GM19463 (cell line): ENCODE results near the gene UBASH3A.

Experiments
- ATAC-seq: cut with Tn5 transposase; IDR thresholded peaks from one replicate; pipeline ENCODE4 v1.9.1; 2021; ENCODE audit warnings: mild to moderate bottlenecking, moderate library complexity; ENCODE audit not compliant: unreplicated experiment

Gene UBASH3A

GRCh38 chr21:42429021-42429420 is 25.3 kb downstream of the UBASH3A start:
- no peak for ATAC-seq

- no peak for ATAC-seq
These were observed 26.2 kb downstream of the UBASH3A start for GRCh38 chr21:42429856-42430255.

GRCh38 chr21:42430521-42430920 is 26.8 kb downstream of the UBASH3A start:
- no peak for ATAC-seq

- no peak for ATAC-seq
These were observed 27.5 kb downstream of the UBASH3A start for GRCh38 chr21:42431196-42431595.

- ATAC-seq = no peak
These were observed 29.0 kb downstream of the UBASH3A start for GRCh38 chr21:42432695-42433094.

GRCh38 chr21:42433946-42434551 is 30.3 kb downstream of the UBASH3A start:
- no peak for ATAC-seq

GRCh38 chr21:42434884-42435283 is 31.2 kb downstream of the UBASH3A start:
- ATAC-seq = no peak

GRCh38 chr21:42435401-42435800 is 31.7 kb downstream of the UBASH3A start:
- no peak for ATAC-seq

- no peak for ATAC-seq
These were observed 32.1 kb downstream of the UBASH3A start for GRCh38 chr21:42435833-42436232.

GRCh38 chr21:42436914-42437313 is 33.2 kb downstream of the UBASH3A start:
- ATAC-seq = no peak

- no peak for ATAC-seq
These were observed 34.1 kb downstream of the UBASH3A start for GRCh38 chr21:42437786-42438185.

GRCh38 chr21:42438316-42439205 is 34.9 kb downstream of the UBASH3A start:
- no peak for ATAC-seq

- ATAC-seq = no peak
These were observed 35.8 kb downstream of the UBASH3A start for GRCh38 chr21:42439284-42440186.

GRCh38 chr21:42440187-42440792 is 36.6 kb downstream of the UBASH3A start:
- peak; percentile 82 for ATAC-seq

- no peak for ATAC-seq
These were observed 38.3 kb downstream of the UBASH3A start for GRCh38 chr21:42441963-42442362.

GRCh38 chr21:42443181-42443785 is 39.6 kb downstream of the UBASH3A start:
- ATAC-seq = no peak

GRCh38 chr21:42443876-42444744 is 40.4 kb downstream of the UBASH3A start:
- no peak for ATAC-seq

GRCh38 chr21:42444745-42445059 is 41.0 kb downstream of the UBASH3A start:
- no peak for ATAC-seq

- no peak for ATAC-seq
These were observed 41.6 kb downstream of the UBASH3A start for GRCh38 chr21:42445311-42445710.

- ATAC-seq = no peak
These were observed 42.8 kb downstream of the UBASH3A start for GRCh38 chr21:42446531-42446930.
